ENCODE results near the gene C16orf95.

- TF ChIP-seq CTCF (conservative IDR thresholded peaks at IDR 0.05; ENCODE audit: low read depth, low read length) (peak; percentile 48), EZH2 (IDR thresholded peaks at IDR 0.05; ENCODE audit: borderline replicate concordance, low read depth, low read length, poor library complexity, severe bottlenecking) (no peak)
Measured at GRCh38 chr16:87316923-87317749, at the start of gene C16orf95.

Data from A673 (cell line).